ENCODE measurements around the gene NPVF.
A peak's percentile ranks its signal among the peaks of the same experiment; 100 is the strongest.

Gene NPVF, protein sequence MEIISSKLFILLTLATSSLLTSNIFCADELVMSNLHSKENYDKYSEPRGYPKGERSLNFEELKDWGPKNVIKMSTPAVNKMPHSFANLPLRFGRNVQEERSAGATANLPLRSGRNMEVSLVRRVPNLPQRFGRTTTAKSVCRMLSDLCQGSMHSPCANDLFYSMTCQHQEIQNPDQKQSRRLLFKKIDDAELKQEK

DNA sequence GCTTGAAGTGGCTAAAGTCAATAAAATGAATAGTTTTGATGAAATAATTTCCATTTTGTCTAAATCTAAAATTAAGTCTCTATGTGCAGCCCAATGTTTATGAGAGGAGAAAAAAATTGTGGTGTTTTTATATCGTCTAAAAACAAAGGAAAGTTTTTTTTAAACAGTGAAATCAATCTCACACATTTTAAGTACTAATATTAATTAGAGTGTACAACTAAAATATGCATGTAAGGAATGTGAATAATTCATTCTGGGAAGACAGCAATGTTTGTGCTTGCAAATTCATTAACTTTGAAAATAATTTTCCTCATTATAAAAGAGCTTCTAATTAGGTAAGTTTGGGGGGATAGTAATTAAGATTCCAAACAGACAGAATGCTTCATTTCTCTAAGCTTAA lies at the start of gene NPVF:
Gene NPVF (minus strand): TSS at position 101 of the 400 bp plus-strand sequence. CDS start 47 bp downstream, at position 54.
- no peak for DNase-seq

- DNase-seq = no peak
Measured at GRCh38 chr7:25272265-25272664, 44.0 kb upstream of the NPVF start.

GRCh38 chr7:25263337-25263736 lies 35.1 kb upstream of the NPVF start:
- no peak for DNase-seq

DNA sequence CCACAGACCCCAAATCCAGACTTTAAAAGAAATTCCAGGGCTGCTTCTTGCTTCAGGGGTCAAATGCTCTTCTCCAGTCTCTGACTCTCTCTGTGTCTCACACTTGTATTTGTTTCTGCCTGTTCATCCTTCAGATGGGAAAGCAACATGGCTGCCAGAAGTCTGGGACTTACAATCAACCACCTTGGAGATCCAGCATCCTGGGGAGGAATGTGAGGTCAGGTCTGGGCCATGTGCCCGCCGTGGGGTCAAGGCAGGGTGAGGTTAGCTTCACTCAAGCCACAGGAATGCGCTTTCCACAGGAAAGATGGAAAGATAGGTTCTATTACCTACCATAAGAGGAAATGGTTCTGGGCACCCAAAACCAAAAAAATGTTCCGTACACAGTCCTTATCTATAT lies 34.3 kb upstream of the NPVF start:
- DNase-seq = no peak

GRCh38 chr7:25261545-25262140 lies 33.4 kb upstream of the NPVF start:
- no peak for DNase-seq

DNA sequence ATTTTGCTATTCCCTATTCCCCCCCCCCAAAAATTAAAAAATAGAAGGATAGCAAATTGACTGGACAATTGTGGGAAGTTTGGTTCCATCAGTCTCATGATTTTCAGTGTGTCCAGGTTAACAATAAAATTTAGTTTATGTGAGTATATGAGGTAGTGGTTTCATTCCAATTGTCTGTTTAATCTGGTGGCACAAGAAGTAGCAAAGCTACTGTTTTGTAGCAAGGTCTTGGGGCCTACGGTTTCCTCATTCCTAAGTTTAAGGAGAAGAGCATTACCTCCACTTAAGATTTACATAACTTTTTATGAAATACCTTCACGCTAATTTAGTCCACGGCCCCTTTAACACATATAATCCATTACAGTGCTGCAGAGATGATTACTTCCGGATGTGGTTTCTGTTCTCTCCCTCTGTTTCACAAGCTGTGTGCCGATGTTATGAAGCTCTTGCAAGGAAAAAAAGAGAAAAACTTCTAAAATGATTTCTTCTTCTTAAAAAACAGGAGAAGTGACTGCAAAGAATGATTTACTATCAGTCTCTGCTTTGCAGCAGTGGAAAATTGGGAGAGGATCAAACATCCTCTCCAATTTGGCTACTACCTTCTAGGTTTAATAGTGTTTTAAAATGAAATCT lies 32.7 kb upstream of the NPVF start:
- DNase-seq = peak; percentile 7

DNA sequence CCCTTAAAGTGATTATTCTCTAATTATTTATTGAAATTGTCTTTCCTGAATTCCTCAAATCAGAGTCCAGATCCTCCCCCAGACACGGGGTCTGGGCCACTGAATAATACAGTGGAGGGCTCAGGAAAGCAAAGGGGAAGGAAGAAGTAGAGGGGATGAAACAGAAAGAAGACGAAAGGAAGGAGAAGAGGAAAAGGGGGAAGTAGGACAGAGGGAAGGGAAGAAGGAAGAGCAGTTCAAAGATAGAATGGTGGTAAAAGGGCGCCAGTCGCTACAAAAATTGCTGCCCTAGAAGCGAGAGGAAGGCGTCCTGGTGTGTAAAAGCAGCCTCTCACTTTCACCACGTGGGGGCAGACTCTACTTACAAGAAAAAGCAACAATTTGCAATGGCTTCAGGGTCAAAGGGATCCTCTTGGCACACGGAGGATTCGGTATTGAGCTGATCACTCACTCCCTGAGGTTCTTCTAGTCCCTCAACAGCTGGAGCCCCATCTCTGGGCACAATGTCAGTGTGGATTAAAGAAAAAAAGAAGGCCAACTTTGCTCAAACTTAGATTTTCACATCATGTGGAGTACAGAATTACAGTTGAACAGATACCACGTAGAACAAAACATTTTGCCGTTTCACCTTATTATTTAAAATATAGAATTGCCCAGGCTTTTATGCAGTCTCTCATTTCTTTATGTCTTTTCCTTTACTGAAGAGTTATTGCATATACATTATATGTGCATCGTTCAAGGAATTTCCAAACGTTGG lies 31.4 kb upstream of the NPVF start:
- peak; percentile 79 for DNase-seq

GRCh38 chr7:25256333-25256819 lies 28.1 kb upstream of the NPVF start:
- no peak for DNase-seq

- no peak for DNase-seq
Measured at GRCh38 chr7:25255611-25256332, 27.5 kb upstream of the NPVF start.

DNA sequence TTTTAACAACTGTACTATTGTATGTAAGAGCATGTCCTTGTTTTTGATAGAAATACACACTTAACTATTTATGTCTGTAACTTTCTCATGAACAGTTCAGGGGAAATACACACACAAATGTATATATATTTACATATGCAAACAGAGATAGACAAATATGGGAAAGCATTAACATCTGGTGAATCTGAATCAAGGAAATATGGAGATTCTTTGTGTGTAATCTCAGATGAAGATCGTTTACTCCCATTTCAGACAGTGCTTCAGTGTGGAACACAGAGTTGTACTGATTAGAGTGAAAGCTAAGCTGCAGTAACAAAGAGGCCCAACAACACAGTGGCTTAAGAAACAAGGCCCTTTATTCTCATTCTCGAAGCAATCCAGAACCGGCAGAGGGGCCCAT lies 26.3 kb upstream of the NPVF start:
- DNase-seq = no peak

DNA sequence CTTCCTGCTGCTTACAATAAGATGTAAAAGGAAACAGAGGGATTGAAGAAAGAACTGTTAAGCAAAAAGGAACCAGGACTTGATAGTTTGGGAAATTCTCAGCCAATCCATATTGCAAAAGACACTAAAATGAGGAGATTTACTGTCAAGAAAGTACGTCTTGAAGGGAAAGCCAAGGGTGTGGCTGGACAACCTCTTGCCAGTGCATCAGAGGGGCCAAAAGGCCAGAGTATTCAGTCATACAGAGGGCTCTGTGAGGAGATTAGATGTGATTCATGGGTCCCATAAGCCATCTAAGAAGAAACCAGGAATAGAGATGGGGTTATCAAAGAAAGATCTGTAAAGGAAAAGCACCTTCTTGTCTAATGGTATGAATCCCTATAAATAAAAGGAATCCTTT lies 25.4 kb upstream of the NPVF start:
- no peak for DNase-seq

DNA sequence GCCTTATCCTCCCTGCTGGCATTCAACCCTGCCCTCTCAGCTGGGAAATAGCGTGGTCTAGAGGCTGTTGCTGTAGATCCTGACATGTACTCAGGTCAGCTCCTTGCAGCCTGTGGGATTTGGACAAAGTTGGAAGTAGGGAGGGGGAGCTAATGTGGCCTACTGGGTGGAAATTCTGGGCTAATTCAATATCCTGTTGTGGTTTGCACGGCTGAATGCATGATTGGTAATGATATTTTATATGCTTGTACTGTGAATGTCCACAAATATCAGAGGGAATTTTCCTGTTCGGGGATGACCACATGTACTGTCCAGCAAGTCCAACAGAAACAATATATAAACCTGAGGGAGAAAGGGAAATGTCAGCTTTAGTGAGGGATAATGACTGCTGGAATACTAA lies 22.1 kb upstream of the NPVF start:
- DNase-seq = no peak

DNA sequence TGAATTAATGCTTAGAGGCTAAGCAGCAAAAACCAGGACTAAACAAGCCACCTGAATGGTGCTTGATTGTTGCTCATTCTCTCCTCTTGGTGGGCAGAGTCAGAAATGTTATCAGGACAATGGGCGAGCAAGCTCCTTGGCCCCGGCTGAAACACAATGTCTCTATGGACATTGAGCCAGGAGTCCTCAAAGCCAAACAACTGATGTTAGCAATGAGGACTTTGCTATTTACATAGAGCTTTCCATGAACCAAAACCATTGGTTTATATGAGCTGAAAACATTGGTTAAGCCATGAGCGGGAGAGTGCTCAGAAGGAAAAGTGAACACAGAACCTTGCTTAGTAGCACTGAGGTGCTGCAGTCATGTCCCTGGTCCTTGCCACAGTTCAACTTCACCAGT lies 21.5 kb upstream of the NPVF start:
- DNase-seq = no peak

GRCh38 chr7:25246306-25246705 lies 18.0 kb upstream of the NPVF start:
- DNase-seq = no peak

DNA sequence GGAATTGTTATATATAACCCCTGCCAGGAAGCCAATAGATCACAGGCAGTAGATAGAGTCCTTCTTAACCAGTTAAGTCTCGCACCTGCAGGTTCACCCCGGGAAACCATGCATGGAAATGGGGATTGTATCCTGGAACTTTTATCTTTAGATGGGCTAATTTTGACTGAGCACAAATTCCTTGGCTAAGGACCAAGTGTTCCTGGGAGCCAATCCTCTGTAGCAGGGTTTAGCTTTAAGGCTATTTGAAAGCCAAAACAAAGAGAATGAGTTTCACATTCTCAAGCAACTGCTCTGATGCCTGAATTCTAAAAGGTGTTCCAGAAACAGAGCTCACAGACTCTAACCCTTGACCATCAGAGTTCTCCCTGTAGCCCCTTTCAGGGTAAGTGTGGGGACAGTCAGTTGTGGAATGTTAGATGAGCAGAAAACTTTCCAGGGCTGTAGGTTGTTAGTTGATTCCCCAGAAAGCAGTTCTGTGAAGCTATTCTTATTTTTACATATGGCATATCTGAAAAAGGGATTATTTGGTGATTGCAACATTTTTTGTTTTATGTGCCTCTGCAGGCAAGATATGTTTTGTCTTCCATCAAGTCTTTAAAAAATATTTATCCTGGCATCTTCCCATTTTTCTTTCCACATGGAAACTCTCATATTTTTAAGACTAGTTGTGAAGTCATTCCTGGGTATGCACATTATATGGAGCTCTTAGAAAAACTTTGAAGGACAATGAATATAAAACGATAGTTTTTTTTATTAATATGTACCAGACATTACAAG lies 16.2 kb upstream of the NPVF start:
- no peak for DNase-seq

DNA sequence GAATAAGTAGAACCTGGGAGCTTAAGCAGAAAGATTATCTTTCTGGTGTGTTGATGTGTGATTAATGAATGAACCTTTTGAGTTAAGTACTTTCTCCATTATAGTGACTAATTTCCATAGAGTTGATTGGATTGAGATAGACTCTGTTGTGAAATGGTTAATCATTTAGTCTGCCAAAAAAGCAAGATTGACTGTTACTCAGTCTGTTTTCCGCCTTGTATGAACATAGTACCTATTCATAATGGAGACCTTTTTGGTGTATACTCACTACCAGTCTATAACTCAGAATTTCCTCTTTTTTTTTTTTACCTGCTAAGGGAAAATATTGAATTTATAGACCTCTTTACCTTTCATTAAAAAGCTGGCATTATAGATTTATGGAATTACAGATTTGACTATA lies 14.4 kb upstream of the NPVF start:
- no peak for DNase-seq

GRCh38 chr7:25240896-25241295 lies 12.6 kb upstream of the NPVF start:
- DNase-seq = no peak

DNA sequence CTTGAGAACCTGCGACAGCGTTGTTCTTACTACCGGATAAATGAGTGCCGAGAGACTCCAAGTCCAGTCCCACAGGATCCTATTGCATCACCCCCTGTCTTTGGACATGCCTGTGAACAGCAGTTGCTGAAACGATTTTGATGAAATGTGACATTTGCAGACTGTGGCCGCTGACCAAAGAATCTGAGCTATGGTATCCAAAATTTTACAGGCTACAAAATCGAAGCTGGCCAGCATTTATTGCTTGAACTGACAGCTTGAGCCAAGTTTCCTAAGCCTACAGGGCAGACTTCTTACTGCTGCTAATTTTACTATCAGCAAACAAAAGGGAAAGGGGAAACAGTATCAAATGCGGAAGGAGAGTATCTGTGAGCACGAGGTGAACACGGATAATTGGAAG lies 12.1 kb upstream of the NPVF start:
- no peak for DNase-seq

DNA sequence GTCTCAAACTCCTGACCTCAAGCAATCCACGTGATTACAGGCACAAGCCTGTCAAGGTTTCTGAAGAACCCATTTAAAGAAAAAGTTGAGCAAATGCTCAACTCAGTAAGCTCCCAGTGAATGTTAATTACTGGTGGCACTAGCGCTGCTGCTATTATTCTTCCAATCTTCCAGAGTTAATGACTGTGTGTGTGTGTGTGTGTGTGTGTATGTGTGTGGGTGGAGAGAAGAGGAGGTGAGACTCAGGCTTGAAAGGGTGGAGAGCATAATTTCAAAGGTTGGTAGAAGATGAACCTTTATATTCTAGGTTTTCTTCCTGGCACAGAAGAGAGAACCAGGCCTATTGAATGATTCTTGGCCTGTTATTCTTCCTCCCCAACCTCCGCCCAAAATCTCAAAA lies 11.6 kb upstream of the NPVF start:
- DNase-seq = no peak

GRCh38 chr7:25238066-25238725 lies 9.9 kb upstream of the NPVF start:
- DNase-seq = no peak

GRCh38 chr7:25235471-25235870 lies 7.2 kb upstream of the NPVF start:
- no peak for DNase-seq

DNA sequence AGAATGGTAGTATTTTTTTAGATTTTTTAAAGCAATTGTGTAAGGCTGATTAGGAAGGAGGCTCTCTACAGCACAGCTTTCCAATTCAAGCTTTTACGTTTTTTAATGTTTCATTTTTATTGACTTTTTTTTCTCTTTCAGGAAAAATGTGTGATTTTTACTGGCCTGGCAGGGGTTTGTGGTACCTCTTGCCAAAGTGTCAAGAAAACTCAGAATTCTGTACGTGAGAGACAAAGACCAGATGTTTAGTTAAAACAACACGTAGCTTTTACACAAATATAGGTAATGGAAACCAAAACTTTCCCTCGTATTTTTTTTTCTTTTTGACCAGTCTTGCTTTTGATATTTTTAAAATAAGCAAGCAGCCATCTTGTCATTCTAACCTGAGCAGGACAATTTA lies 6.0 kb upstream of the NPVF start:
- DNase-seq = no peak

All from hematopoietic multipotent progenitor cell treated with erythropoietin and hydrocortisone succinate and interleukin-3 and kit ligand, for 8 days (in vitro differentiated cells).